Stimulated activated CD4-positive, alpha-beta T cell treated with anti-CD3 and anti-CD28 coated beads, Interleukin-4, amount 100 ng/mL, for 48 hours (primary cell): ENCODE data around the gene TEAD2.

Experiments
- DNase-seq, 2 donors: peaks; one replicate each; pipeline ENCODE4 v3.0.0-alpha.2; 2020; ENCODE audit warnings: low read depth in 2 of 2

The TEAD2 gene

GRCh38 chr19:49348305-49349189 is 13.7 kb downstream of the TEAD2 start:
- DNase-seq: no peak

- DNase-seq: no peak
Observed at GRCh38 chr19:49347835-49348234, 14.4 kb downstream of the TEAD2 start.

GRCh38 chr19:49347191-49347590 is 15.0 kb downstream of the TEAD2 start:
- DNase-seq: no peak

- DNase-seq: no peak
Observed at GRCh38 chr19:49344505-49345423, 17.5 kb downstream of the TEAD2 start.

GRCh38 chr19:49343123-49343522 is 19.1 kb downstream of the TEAD2 start:
- no peak for DNase-seq

- DNase-seq: no peak
Observed at GRCh38 chr19:49342291-49342721, 19.9 kb downstream of the TEAD2 start.

- no peak for DNase-seq
Observed at GRCh38 chr19:49340865-49341718, 21.1 kb downstream of the TEAD2 start.

- DNase-seq: no peak
Observed at GRCh38 chr19:49340069-49340864, 21.9 kb downstream of the TEAD2 start.

GRCh38 chr19:49339301-49340068 is 22.7 kb downstream of the TEAD2 start:
- no peak for DNase-seq

- DNase-seq: no peak
Observed at GRCh38 chr19:49338691-49339300, 23.4 kb downstream of the TEAD2 start.

- no peak for DNase-seq
Observed at GRCh38 chr19:49338023-49338677, 24.1 kb downstream of the TEAD2 start.

GRCh38 chr19:49337267-49338022 is 24.8 kb downstream of the TEAD2 start:
- no peak for DNase-seq

- DNase-seq: no peak
Observed at GRCh38 chr19:49336482-49337266, 25.5 kb downstream of the TEAD2 start.

GRCh38 chr19:49335784-49336481 is 26.3 kb downstream of the TEAD2 start:
- no peak for DNase-seq

GRCh38 chr19:49335071-49335783 is 27.0 kb downstream of the TEAD2 start, which contains the start of gene CD37:
Gene CD37 (plus strand): TSS chr19:49335406. CDS start chr19:49335541, 135 bp downstream.
- DNase-seq: peak in 1 of 2 donors; percentile 42

- DNase-seq: peak; percentile 41 to 44
Observed at GRCh38 chr19:49333811-49334288, 28.4 kb downstream of the TEAD2 start.
